Calu3 (cell line): ENCODE results near the gene STK40. TPM values are rescaled to one million over a fixed set of nuclear protein-coding genes. Genes with fewer than 3 reads are reported as not detected.
A peak's percentile ranks its signal among the peaks of the same experiment; 100 is the strongest.

Source experiments
- BruUV-seq: library from RNA; stranded (reverse); fragments of 400-500 nt; replicated peaks from 2 replicates; lab custom pipeline; 2021; lab: Mats Ljungman, UMichigan
- CTCF ChIA-PET: fragments of 300-600 bp; sonication (Branson Sonifier 250); formaldehyde crosslinking; loops from one replicate; lab custom pipeline; 2022; ENCODE audit warnings: antibody characterized with exemption; lab: Charles Lee
- DNase-seq: peaks from one replicate; pipeline ENCODE4 v3.0.0; 2022
- H3K27ac Mint-ChIP-seq: one replicate; pipeline ENCODE4 v1.8.0; 2022; ENCODE audit warnings: mixed read lengths; ENCODE audit not compliant: unreplicated experiment
- H3K27me3 Mint-ChIP-seq: one replicate; pipeline ENCODE4 v1.8.0; 2022; ENCODE audit warnings: mixed read lengths; ENCODE audit not compliant: unreplicated experiment
- H3K36me3 Mint-ChIP-seq: one replicate; pipeline ENCODE4 v1.8.0; 2022; ENCODE audit warnings: mild to moderate bottlenecking, moderate library complexity, mixed read lengths; ENCODE audit not compliant: insufficient read depth, unreplicated experiment
- H3K4me1 Mint-ChIP-seq: one replicate; pipeline ENCODE4 v1.8.0; 2022; ENCODE audit warnings: mild to moderate bottlenecking, low read depth, mixed read lengths; ENCODE audit not compliant: unreplicated experiment
- H3K4me3 Mint-ChIP-seq: one replicate; pipeline ENCODE4 v1.8.0; 2022; ENCODE audit warnings: mild to moderate bottlenecking, low read depth, moderate library complexity, mixed read lengths; ENCODE audit not compliant: unreplicated experiment
- H3K9me3 Mint-ChIP-seq: one replicate; pipeline ENCODE4 v1.8.0; 2022; ENCODE audit warnings: low read depth, mixed read lengths; ENCODE audit not compliant: unreplicated experiment
- intact Hi-C: fragments of 100-400 bp; cut with micrococcal nuclease; formaldehyde crosslinking; loops from one replicate; pipeline ENCODE4 v1.10.0; 2022; ENCODE audit not compliant: unreplicated experiment
- total RNA-seq: library from RNA; stranded (reverse); gene quantifications from 2 replicates; pipeline ENCODE4 v1.2.3, GENCODE V29; 2022
- TF ChIP-seq, protein P1 (sequence below): fragments of 200-600 bp; IDR thresholded peaks from one replicate; pipeline ENCODE4 v1.8.0; 2022; ENCODE audit warnings: antibody characterized with exemption; ENCODE audit not compliant: unreplicated experiment

The STK40 gene
- total RNA-seq, 1 experiment from 2014 or later = 44.5 TPM

DNA sequence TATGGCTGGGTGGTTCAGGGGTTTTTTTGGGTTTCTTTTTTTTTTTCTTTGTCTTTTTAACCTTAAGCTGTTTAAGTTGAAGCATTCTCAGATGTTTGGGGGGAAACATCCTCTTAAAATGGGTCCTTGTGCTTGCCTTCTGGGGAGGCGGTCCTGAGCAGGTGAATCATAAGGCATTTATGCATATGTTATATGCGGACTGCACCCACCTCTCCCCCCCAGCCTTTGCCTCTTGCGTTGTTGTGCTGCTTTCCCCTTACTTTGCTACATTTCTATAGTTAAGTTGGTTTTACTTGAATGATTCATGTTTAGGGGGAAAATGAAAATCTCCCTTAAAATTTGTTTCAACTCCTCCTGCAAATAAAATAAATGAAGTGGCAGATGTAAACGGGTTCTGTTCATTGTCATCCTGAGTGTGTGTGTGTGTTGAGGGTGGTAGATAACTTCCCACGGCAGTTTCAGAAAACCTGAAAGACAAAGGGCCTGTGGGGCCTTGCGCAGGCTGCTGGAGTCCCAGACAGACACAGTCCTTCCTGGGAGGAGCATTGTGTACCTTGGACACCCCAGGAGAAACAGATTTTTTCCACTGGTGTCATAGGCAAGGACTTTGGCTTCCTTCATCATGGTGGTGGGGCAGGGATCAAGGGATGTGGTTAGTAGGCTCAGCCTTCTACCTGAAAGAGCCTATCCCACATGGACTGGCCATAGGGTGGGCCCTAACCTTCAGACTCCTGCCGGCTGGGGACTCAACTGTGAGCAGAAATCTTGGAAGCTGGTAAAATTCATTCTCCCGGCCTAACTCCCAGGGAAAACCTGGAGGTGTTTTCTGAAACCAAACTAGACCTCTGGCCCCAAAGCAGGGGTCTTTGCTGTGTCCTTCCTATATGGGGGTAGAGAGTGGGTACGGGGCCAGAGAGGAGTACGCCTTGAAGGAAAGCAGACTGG is 80.5 kb downstream of the STK40 start:
- H3K4me3 Mint-ChIP-seq = peak overlapping the region; percentile 88
- CTCF ChIA-PET = interaction anchor here (0.6 to 1.4 kb wide), 2 partner anchors 19 to 52 kb away, joined by 4 read pairs; no protein-coding TSS in a partner anchor
- no peaks in the 10 kb centered on the region for H3K9me3 Mint-ChIP-seq
- no peaks in the 10 kb centered on the region for H3K27me3 Mint-ChIP-seq
- no peak for DNase-seq
- intact Hi-C loops = no loop called here
- peak overlapping the region; percentile 13 for H3K27ac Mint-ChIP-seq
- no TSS peak for BruUV-seq
- peaks cover 12% of the 10 kb centered on the region for H3K4me1 Mint-ChIP-seq
- TF ChIP-seq, protein P1, sequence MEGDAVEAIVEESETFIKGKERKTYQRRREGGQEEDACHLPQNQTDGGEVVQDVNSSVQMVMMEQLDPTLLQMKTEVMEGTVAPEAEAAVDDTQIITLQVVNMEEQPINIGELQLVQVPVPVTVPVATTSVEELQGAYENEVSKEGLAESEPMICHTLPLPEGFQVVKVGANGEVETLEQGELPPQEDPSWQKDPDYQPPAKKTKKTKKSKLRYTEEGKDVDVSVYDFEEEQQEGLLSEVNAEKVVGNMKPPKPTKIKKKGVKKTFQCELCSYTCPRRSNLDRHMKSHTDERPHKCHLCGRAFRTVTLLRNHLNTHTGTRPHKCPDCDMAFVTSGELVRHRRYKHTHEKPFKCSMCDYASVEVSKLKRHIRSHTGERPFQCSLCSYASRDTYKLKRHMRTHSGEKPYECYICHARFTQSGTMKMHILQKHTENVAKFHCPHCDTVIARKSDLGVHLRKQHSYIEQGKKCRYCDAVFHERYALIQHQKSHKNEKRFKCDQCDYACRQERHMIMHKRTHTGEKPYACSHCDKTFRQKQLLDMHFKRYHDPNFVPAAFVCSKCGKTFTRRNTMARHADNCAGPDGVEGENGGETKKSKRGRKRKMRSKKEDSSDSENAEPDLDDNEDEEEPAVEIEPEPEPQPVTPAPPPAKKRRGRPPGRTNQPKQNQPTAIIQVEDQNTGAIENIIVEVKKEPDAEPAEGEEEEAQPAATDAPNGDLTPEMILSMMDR = no peak
- H3K36me3 Mint-ChIP-seq = peaks cover 80% of the 10 kb centered on the region

DNA sequence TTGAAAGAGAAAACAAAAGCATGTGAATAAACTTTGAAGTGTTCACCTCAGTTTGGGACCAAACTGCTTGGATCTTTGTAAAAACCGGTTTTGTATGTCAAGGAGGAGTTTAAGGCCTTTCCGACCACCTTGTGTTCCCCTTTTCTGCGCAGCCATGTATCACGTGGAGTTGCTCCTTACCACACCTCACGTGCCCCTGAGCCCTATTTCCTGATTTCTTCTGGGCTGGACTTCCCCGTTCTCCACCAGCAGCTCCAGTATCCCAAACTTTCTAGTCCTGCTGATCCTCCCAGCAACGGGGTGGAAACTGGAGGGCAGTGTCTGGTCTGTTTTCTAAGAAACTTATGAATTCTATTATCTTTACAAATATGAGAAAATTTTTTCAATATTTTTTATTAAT is 81.2 kb downstream of the STK40 start:
- intact Hi-C loops = no loop called here
- CTCF ChIA-PET = interaction anchor here (0.7 kb wide), 1 partner anchor 116 kb away, joined by 3 read pairs; no protein-coding TSS in a partner anchor
- Mint-ChIP-seq H3K27me3 (no peaks in the 10 kb centered on the region), H3K4me1 (peaks cover 19% of the 10 kb centered on the region), H3K27ac (no peak overlapping the region), H3K36me3 (peaks cover 85% of the 10 kb centered on the region), H3K9me3 (no peaks in the 10 kb centered on the region), H3K4me3 (no peak overlapping the region)
- TF ChIP-seq, protein P1 = no peak
- DNase-seq = no peak
- BruUV-seq = TSS peak; percentile 65

DNA sequence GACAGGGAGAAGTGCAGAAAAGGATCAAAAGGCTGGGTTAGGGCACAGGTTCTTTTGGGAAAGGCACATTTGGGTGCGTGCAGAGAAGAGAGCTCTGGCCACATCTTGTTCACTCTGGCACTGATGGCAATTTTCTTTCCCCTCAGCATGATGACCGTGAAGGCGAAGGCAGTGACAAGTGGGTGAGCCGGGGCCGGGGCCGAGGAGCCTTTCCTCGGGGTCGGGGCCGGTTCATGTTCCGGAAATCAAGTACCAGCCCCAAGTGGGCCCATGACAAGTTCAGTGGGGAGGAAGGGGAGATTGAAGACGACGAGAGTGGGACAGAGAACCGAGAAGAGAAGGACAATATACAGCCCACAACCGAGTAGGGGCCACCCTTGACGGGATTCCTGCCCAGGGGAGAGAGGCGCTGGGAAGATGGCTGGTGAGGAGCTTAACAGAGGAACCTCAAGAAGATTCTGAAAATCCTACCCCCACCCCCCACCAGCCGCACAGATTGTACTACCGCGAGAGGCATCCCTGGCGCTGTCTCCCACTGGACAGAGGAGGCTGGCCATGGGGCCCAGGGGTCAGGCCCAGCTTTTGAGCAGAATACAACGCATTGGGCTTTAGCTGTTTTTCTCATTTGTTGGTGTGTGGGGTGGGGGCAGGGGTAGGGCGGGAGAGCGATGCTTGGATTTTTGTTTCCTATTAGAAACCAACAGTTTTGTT is 81.9 kb downstream of the STK40 start:
- H3K36me3 Mint-ChIP-seq = peaks cover 80% of the 10 kb centered on the region
- BruUV-seq = no TSS peak
- intact Hi-C loops = no loop called here
- H3K4me1 Mint-ChIP-seq = peaks cover 22% of the 10 kb centered on the region
- H3K27me3 Mint-ChIP-seq = no peaks in the 10 kb centered on the region
- DNase-seq = no peak
- TF ChIP-seq, protein P1 = no peak
- CTCF ChIA-PET = interaction anchor here (0.7 kb wide), 3 partner anchors 79 to 448 kb away, joined by 3 to 6 read pairs (median 4); no protein-coding TSS in a partner anchor
- H3K9me3 Mint-ChIP-seq = no peaks in the 10 kb centered on the region
- no peak overlapping the region for H3K4me3 Mint-ChIP-seq
- H3K27ac Mint-ChIP-seq = peak overlapping the region; percentile 45

DNA sequence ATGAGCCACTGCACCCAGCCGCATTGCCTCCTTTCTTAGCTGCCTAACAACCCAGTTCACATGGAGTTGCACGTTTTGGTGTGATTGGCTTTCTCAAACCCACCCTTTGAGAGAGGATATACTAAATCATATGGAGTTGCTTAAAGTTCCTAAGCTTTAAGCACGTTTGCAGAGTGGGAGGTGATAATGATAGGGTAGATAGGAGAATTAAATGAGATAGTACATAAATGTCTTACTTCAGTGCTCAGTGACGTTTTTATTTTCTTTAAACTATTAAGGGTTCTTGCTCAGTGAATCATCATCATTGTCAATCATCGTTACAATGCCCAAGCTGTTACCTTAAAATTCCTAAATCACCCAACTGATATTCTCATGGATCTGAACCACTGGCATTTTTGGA is 82.5 kb downstream of the STK40 start:
- H3K36me3 Mint-ChIP-seq = peaks cover 86% of the 10 kb centered on the region
- no TSS peak for BruUV-seq
- CTCF ChIA-PET = interaction anchor here (0.7 kb wide), 2 partner anchors 78 to 448 kb away, joined by 4 to 6 read pairs; no protein-coding TSS in a partner anchor
- TF ChIP-seq, protein P1 = no peak
- H3K4me3 Mint-ChIP-seq = no peak overlapping the region
- no peaks in the 10 kb centered on the region for H3K27me3 Mint-ChIP-seq
- no peak for DNase-seq
- H3K9me3 Mint-ChIP-seq = no peaks in the 10 kb centered on the region
- peaks cover 22% of the 10 kb centered on the region for H3K4me1 Mint-ChIP-seq
- intact Hi-C loops = no loop called here
- H3K27ac Mint-ChIP-seq = peak overlapping the region; percentile 45
